ENCODE measurements around the gene TP73.

Gene TP73

DNA sequence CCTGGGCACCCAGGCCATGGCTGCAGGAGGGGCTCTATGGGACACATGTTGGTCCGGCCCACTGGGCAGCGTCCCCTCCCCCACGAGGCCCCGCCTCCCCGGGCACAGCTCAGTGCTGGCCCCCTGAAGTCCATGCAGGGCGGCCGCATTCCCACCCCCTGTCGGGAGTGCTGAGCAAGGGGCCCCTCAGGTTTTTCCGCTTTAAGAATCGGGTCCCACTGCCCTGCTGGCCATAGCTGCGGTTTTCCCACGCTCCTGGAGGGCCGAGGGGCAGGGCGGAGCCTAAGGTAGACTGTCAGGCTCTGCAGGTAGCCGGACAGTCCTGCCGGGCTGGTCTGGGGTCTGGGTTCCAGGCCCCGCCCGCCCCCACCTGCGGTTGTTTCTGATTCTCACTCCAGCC, 56.5 kb downstream of the TP73 start:
- DNase-seq (ENCODE audit: low spot score): no peak

DNA sequence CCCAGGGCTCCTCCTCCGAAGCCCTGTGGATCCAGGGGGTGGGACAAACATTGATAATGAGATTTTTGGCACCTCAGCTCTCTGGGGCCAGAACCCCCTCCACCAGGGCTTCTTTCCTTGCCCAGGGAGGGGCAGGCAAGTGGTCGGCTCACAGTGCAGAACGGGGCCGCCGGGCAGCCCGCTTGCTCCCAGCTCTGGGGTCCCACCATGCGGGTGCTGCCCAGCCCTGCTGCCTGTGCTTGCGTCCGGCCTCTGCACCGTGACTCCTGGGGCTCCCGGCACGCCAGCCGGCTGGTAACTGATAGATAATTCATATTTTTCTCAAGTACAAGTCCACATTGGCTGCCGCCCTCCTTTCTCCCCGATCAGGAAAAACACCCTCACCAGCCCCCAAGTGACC, 57.9 kb downstream of the TP73 start:
- DNase-seq (ENCODE audit: low spot score): no peak

DNA sequence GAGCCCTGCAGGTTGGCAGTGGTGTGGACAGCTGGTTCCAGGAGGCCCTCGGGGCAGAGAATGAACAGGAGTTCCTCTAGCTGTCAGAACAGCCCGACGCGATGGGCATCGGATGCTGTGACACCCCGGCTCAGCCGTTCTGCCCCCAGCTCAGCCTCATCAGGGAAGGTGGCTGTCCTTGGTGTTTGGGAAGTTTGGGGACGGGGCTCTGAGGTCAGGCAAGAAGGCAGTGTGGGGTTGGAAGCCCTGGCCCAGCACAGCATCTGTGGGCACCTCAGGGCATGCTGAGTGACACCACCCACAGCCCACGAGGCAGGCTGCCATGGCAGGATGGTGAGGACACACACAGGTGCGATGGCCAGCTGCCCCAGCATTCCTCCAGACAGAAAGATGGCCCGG, 59.1 kb downstream of the TP73 start:
- no peak for DNase-seq (ENCODE audit: low spot score)

DNA sequence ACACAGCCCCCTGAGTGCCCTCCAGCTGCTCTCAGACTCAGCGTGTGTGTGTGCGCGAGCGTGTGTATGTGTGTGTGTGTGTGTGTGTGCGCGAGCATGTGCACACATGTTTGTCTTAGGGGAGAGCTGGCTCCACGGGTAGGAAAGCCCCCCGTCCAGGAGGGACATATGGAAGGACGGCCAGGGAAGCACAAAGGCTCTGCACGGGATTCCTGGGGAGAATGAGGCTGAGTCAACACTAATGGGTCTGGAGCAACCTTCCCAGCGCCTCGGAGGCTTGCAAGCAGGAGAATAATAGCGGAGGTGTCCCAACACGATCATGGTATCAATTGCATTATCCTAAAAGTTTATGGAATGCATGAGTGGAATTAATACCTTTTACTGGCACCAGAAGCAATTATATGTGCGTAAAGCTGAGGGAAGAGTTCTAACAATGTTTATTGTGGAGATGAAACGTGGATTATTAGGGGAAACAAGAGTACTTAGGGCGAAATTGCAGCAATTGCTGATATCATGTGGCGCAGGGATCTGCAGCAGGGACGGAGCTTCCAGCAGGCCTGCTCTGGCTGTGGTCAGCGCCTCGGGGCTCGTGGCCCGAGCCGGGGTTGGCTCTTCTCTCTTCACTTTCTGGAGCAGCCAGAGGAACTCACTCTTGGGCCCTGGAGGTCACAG, 59.6 kb downstream of the TP73 start:
- no peak for DNase-seq (ENCODE audit: low spot score)

DNA sequence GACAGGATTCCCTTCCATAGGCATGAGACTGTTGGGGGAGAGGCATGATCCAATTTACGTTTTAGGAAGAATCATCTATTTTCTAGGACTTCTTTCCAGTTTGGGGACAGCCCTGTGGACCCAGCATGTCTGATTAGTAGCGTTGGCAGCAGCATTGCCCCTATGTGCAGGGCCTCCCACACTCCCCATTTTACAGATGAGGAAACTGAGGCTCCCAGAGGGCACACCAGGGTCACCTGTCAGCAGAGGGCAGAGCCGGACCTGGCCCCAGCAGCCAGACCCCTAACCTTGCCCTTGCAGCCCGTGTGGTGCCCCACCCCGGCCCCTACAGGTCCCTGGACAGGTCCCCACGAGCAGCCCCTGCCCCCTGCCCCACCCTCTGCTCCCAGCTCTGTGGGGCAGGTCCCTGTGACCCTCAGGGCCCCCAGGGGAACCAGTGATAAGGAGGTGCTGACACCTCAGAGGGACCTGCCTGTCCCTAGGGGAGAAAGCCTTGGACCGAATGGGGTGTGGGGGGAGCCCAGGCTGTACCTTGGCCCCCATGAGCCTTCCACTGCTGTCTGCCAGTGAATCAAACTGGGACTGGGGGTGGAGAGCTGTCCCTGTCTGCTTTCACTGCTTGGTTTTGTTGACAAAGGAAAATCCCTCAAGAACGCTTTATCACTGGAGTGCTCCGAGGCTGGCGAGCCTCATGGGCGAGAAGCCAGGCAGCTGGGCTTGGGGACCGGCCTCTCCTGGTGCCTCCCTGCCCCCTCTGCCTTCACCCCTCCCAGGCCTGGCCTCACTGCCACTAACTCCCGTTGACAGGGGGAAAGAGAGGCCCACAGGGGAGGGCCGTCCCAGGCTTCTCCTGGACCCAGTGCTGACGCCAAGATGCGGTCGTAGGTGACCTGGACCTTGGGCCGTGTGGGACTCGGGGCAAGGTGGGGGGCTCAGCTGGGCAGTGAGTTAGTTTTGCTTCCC, 60.5 kb downstream of the TP73 start:
- no peak for DNase-seq (ENCODE audit: low spot score)

DNA sequence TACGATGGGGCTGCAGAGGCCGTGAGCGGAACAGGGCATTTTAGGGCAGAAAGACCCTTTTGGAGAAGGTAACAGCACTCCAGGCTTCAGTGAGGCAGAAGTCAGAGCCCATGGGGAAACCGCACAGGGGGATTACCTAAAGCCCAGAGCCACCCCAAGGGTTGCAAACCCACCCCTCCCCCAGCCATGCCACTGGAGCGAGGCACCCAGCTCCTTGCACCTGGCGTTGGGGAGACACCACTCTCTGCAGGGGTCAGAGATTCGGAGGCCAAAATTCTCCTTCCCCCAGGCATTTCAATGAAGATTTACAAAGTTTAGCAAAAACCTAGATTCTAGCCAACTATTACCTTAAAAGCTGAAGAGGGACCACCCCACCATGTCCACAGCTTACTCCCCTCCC, 61.5 kb downstream of the TP73 start:
- no peak for DNase-seq (ENCODE audit: low spot score)

DNA sequence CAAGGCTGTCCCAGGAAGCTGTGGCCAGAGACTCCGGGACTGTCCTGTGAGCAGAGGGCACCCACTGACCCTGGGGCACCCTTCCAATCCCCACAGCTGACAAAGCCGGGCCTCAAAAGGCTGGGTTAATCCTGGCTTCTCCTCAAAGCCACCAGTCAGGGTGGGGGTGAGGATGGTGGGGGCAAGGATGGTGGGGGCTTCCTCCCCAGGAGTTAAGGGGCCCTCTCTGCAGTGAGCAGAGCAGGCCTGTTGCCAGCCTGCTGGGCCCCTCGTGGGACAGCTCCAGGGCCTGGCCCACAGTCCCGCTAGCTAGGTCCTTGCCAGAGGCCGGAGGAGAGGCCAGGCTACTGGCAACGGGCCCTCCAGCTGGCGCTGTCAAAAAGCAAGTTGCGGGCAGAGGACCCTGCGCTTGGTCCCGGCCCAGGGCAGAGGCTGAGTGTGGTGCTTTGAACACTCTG, 62.0 kb downstream of the TP73 start:
- DNase-seq (ENCODE audit: low spot score): no peak

DNA sequence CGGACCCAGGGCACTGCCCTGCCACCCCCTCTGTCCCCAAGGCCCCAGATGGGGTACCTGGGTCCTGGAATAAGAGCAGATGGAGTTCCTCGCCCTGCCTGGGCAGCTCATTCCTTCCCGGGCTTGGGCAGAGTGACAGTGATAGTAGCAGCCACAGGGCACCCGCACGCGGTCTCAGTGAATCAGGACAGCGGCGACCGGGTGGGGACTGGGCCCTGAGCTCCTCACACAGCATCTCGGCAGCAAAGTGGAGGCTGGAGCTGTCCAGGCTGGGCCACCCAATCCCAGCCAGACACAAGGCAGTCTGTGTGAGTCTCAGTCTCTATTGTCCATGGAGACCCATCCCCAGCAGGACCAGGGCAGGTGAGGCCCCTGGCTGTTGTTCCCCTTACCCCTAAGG, 62.5 kb downstream of the TP73 start:
- DNase-seq (ENCODE audit: low spot score): no peak

DNA sequence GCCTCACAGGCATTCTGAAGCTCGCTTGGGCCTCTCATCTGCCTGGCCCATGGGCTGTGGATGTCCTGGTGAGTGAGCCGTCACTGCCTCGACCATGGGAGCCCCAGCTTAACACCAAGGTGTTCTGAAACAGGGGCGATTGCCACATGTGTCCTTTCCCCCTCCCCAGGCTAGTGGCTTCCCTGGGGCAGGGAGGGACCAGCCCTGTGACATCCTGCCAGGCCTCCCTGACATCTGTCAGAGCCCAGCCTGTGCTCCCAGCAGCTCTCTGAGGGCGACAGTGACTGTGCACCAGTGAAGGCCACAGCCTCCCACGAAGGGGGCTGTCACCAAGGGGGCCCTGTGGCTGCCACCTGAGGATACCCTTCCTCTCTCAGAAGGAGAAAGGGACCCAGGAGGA, 64.0 kb downstream of the TP73 start:
- no peak for DNase-seq (ENCODE audit: low spot score)

DNA sequence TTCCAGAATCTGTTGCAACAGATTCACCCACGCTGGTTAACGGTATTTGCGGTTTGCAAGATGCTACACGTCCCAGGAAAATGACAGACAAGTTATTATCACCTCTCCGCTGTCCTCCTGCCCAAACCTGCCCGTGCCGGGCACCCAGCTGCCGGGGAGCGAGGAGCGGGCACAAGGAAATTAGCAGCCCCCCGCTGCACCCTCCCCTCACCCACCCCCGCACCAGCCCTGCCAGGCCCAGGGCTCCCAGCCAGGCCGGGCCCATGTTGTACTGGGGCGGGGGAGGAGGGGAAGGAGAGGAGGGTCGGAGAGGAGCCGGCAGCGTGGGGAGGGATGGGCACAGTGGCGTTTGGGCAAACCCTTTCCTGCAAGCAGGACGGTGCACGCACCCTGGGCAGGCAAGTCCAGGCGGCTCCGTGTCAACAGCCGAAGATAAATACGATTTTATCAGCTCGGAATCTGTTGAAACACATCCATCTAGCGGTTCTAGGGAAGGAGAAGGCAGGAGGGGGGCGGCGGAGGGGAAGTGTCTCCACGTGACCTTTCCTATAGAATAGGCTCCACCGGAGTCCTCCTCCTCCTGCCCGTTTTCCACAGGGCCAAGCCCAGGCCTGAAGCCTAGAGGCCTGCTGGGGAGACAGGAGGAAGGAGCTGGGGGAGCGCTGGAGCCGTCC, 64.9 kb downstream of the TP73 start:
- no peak for DNase-seq (ENCODE audit: low spot score)

DNA sequence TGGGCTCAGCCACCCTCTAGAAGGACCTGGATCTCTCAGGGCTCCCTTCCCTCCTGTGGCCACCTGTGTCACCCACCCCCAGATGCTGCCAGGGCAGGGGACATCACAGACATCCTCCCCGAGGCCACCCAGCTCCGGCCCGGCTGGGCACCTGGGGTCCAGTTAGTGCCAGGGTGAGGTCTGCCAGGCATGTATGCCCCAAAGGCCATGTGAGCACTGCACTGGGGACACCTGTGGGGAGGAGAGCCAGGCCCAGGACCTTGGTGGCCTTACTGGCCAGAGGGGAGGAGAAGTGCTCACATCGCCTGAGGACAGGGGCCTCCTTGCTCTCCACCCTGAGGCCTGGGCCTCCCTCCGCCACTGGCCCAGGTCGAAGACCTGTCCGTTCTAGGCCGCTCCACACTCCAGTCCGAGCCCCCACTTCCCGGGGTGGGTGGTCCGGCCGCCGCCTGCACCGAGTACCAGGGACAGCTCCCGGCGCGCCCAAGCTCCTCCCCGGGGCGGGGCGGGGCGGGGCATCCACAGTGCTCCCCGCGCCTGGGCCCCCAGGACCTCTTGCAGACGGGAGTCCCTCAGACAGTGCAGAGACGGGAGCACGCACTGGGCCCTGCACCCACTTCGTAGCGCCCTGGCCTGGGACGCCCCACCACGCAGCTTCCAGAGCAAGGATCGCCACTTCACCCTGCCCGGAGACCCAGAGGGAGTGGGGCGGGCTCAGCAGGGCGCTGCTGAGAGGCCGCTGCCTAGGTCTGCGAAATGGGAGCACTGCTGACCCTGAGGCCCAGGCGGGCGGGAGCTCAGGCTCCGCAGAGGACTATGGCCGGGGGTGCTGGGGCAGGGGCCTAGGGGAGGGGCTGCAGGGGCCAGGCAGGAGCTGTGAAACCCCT, 65.6 kb downstream of the TP73 start:
- no peak for DNase-seq (ENCODE audit: low spot score)

DNA sequence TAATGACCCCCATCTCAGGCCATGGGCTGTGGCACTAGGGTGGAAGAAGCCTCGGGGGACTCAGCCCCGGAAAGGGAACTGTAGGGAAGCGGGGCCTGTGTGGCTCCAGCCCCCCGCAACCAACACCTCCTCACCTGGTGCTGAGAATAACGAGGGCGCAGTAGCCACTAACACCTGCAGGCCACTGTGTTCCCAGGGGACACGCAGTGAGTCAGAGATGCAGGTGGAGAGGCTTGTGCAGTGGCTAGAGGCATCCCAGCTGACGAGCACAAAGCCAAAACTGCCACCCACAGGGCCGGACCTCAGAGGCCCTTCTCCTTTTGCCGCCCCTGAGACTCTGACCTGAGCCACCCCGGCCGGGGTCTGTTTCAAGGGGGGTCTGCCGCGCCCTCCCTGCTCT, 66.4 kb downstream of the TP73 start:
- DNase-seq (ENCODE audit: low spot score): peak; percentile 52

DNA sequence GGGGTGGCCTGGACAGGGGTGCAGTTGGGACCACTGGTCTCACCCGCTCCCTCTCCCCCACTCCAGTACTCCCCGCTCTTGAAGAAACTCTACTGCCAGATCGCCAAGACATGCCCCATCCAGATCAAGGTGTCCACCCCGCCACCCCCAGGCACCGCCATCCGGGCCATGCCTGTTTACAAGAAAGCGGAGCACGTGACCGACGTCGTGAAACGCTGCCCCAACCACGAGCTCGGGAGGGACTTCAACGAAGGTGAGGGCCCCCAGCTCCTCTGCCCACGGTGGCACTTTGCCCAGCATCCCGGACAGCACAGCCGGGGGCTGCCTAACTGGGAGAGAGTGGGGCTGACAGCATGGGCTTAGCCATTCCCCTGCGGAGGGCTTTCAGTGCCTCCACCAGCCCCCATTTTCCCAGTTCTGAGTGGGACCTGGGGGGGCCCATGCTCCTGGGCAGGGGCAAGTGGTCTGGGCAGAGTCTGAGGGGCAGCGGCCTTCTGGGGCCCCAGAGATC, 69.7 kb downstream of the TP73 start:
- no peak for DNase-seq (ENCODE audit: low spot score)

DNA sequence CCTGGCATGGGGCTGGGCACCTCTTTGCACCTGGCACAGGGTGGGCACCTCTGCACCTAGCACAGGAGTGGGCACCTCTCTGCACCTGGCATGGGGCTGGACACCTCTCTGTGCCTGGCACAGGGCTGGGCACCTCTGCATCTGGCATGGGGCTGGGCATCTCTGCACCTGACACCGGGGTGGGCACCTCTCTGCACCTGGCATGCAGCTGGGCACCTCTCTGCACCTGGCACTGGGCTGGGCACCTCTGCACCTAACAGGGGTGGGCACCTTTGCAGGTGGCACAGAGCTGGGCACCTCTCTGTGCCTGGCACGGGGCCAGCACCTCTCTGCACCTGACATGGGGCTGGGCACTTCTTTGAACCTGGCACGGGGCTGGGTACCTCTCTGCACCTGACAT, 70.5 kb downstream of the TP73 start:
- DNase-seq (ENCODE audit: low spot score): no peak

DNA sequence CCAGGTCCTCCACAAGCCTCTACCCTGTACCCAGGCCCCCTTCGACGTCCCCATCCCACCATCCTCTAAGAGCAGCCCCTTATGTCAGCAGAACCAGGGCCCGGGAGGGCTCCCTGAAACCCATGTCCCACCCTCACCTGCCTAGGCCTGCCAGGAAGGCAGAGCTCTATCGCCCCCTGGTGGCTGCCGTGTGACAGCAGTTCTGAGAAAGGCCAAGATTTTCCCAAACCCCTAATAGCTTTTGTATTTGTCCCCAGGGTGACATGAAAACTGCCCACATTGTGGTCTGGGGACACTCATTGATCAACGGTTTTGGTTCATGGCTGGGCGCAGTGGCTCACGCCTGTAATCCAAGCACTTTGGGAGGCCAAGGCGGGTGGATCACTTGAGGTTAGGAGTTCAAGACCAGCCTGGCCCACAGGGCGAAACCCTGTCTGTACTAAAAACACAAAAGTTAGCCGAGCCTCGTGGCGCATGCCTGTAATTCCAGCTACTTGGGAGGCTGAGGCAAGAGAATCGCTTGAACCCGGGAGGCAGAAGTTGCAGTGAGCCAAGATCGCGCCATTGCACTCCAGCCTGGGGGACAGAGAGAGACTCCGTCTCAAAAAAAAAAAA, 72.2 kb downstream of the TP73 start:
- DNase-seq (ENCODE audit: low spot score): peak; percentile 49

DNA sequence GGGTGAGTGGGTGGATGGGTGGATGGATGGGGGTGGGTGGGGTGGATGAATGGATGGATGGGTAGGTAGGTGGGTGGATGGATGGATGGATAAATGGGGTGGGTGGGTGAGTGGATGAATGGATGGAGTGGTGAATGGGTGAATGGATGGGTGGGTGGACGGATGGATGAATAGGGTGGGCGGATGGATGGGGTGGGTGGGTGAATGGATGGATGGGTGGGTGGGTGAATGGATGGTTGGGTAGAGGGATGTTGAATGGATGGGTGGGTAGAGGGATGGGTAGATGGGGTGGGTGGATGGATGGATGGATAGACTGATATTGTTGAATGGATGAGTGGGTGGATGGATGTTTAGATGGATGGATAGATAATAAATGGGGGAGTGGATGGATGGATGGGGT, 73.0 kb downstream of the TP73 start:
- DNase-seq (ENCODE audit: low spot score): no peak

DNA sequence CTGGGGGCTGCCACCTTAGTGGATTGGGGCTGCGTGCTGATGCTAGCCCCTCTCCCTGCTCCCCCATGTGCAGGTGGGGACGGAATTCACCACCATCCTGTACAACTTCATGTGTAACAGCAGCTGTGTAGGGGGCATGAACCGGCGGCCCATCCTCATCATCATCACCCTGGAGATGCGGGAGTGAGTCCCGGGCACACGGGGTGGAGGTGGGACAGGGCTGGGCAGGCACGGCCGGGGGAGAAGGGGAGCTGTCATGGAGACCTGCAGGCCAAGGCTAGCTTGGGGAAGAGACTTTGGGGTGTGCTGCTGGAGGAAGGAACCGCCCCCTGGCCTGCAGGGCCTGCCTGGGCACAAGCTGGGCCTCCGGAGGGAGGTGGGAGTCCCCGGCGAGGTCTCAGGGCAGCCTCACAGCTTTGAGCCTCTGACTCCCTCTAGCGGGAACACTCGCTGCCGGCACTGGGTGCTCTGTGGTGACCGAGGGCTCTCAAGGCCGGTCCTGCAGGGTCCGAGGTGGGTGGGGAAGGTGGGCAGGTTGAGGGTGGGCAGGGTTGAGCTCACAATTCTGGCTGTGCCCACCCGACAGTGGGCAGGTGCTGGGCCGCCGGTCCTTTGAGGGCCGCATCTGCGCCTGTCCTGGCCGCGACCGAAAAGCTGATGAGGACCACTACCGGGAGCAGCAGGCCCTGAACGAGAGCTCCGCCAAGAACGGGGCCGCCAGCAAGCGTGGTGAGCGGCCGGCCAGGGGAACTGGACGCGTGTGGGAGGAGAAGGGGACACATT, 74.9 kb downstream of the TP73 start:
- DNase-seq (ENCODE audit: low spot score): no peak

DNA sequence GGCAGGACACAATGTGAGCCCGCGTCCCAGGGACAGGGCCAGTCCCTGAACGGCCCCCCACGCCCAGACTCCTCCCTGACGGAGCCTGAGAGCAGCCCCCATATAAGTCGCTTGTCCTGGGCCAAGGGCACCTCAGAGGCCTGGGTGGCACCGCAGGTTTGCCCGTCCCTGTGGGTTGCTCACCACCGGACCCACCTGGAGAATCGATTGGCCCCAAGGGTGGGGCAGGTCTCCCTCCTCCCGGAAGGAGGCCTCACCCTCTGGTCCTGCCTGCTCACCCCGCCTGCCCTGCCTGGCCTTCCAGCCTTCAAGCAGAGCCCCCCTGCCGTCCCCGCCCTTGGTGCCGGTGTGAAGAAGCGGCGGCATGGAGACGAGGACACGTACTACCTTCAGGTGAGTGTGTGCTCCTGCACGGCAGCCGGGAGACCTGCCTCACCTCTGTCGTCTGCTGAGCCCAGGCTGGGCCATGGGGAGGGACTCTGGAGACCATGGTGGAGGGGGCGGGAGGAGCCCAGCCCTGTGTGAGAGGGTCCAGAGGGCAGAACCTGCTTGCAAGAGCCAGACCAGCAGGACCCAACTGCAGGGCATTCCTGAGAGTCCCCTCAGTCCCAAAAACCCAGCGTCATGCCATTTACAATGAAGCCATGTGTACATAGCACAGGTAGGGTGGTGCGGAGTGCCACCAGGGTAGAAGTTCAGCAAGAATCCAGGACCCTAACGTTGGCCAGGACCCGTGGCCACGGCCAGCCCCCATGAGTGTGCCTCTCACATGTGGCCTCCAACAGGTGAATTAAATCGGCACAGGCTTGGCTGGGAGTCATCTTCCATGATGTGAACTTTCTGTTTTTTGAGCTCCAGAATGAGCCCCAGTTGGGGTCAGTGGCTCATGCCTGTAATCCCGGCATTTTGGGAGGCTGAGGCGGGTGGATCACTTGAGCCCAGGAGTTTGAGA, 75.8 kb downstream of the TP73 start:
- no peak for DNase-seq (ENCODE audit: low spot score)
